Effector CD8-positive, alpha-beta T cell (primary cell): ENCODE results near the gene NR4A3.
A peak's percentile ranks its signal among the peaks of the same experiment; 100 is the strongest.

ENCODE experiments used
- DNase-seq: peaks from one replicate; lab custom pipeline; 2025; lab: John Stamatoyannopoulos, UW

The NR4A3 gene

DNA sequence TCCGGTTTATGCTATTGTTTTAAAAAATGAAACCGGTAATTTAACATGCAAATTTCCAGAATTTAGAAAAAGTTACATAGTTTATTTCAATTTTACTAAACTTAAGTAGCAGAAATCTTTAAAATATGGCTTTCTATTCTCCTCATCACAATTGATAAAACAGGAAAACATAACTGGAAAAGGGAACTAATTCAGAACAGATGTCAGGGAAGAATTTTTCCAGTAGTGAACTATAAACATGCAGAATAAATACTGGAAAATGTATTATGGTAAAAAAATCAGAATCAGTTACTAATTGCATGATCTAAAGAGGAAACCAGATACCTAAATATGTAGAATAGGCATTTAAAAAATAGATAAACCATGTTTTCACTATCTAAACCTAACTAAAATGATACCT is 7.3 kb upstream of the NR4A3 start:
- DNase-seq = no peak

DNA sequence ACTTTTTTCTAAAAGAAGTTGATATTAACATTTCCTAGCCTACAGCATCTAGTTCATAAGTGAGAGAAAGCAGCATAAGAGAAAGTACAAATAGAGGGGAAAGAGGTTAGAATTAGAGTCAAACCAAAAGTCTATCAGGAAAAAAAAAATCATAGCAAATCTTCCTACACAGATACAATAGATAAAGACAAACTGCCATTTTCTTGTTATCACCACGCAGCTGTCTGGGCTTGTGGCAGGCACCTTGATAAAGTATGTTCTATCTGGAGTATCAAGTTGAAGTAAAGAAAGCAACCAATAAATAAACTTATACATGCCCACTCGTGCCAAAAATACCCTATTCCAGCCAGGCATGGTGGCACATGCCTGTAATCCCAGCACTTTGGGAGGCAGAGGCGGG is 5.3 kb upstream of the NR4A3 start:
- DNase-seq = no peak

DNA sequence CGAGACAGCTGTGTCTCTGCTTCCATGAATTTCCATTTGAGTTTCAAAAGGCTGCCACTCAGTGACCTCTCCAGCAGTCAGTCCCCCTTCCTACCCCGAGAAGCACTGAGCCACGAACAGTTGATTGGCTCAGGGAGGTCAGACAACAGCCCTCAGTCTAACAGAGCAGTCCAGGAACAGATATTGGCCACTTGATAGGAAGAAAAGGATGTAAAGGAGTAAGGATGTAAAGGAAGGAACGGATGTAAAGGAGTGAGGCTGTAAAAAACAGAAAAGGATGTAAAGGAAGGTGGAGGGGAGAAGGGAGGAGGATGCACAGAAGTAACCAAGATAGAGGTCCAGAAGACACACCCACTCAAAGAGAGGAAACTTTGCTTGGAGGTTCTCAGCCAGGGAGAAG is 3.2 kb upstream of the NR4A3 start:
- no peak for DNase-seq

DNA sequence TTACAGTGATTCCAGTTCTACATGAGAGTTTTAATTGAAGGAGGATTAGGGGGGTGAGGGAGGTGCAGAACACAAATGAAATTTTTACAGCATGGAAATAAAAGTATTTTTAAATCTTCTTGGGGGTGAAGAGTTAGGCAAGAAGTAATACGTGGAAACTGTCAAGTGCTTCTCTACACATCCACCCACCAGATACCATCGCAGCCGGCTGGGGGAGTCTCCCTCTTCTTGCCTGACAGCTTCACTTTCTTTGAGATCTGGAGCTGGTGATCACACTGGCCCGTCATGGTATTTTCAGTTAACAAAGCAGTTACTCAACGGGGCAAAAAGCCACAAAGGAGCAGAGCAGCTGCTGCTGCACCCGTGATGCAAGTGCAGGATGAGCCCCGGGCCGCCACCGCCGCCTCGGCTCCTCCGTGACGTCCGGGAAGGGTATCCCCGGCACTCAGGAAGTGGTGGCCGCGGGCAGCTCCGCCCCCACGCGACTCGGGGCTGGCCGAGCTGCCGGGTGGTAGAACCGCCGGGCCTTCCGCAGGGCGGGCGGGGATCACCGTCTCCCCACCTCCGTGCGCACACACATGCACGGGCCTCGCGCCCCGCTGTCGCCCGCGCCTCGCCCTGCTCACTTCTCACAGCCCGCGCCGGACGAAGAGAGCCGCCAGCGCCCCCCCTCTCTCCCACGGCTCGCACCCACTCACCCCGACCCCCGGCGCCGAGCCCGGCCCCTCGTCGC is 2.4 kb upstream of the NR4A3 start:
- DNase-seq = peak; percentile 86

DNA sequence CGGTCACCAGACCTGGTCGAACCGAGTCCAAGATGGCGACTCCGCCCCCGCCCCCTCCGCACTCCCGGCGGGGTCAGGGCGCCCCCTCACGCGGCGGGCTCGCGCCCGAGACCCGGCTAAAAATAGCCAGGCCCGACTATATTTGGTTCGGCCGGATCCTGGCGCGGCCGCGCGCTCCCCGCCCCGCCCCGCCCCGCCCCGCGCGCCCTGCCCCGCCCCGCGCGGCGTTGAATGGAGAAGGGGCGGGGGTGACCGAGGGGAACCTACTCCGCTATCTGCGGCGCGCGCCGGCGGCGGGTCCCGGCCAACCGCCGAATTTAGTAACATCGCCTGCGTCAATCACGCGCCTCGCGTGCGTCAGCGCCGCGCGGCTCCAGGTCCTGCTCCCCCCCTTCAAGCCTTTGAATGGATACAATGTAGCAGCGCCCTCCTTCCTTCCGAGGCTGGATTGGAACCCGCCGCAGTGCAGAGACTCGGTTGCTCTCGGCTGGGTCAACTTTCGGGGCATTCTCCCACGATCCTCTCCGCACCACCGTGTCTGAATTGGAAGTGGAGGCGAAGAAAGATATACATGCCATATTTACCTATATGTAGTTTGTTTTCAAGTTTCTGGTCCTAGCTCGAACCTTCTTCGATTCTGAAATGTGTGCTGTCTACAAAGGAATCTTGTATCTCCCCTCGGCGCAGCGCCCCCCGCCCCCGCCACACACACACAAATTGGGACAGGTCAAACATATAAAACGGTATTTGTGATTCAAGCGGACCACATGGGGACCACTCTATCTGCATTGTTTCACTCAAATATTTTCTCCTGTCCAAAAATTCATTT is 1.6 kb upstream of the NR4A3 start:
- peak; percentile 91 for DNase-seq

DNA sequence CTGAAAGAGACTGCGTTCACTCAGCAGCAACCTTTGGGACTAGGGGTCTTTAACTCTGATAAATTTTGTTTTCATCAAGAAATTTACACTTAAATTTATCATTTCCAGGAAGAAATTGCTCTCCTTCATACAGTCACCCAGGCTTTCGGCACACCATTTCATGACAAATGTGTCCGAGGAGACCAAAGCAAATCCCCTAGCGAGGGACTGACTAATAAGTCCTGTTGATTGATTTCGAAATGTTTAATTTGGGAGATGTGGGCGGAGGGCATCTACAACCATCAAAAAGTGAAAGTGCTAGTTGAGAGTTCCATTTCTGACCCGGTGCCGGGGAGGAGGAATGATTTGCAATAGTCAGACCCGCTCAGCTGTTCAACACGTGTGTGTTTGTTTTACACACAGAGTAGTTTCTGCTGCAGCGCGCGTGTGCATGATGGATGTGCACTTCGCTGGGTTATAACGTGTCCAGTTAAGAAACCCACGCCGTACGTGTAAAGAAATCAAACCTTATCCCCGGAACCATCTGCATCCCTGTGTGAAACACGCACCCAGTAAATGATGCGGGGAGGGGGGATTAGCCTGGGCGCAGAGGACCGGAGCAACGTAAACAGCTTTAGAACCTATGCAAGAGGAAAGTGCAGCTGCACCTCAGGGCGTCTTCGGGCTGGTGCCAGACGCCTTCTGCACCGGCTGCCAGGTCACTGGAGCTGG is 845 bp upstream of the NR4A3 start:
- peak; percentile 39 for DNase-seq

DNA sequence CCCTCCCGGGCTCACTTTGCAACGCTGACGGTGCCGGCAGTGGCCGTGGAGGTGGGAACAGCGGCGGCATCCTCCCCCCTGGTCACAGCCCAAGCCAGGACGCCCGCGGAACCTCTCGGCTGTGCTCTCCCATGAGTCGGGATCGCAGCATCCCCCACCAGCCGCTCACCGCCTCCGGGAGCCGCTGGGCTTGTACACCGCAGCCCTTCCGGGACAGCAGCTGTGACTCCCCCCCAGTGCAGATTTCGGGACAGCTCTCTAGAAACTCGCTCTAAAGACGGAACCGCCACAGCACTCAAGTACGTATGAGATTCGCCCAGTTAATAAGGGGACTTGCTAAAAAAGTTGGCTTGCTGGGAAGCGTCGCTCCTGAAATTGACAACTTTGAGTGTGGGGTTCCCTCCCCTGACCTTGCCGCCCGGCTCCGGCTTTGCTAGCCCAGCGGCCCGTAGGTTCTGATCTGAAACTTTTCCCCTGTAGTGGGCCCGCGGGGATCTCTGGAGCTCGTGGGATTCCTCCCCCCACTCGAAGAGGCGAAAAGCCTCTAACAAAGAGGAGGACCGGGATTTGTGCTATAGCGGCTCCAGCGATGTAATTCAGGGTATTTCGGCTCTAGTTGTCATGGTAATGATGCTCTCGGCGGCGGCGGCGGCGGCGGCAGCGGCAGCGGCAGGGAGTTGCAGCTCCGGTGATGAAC is 572 bp downstream of the NR4A3 start:
- DNase-seq = peak; percentile 27

DNA sequence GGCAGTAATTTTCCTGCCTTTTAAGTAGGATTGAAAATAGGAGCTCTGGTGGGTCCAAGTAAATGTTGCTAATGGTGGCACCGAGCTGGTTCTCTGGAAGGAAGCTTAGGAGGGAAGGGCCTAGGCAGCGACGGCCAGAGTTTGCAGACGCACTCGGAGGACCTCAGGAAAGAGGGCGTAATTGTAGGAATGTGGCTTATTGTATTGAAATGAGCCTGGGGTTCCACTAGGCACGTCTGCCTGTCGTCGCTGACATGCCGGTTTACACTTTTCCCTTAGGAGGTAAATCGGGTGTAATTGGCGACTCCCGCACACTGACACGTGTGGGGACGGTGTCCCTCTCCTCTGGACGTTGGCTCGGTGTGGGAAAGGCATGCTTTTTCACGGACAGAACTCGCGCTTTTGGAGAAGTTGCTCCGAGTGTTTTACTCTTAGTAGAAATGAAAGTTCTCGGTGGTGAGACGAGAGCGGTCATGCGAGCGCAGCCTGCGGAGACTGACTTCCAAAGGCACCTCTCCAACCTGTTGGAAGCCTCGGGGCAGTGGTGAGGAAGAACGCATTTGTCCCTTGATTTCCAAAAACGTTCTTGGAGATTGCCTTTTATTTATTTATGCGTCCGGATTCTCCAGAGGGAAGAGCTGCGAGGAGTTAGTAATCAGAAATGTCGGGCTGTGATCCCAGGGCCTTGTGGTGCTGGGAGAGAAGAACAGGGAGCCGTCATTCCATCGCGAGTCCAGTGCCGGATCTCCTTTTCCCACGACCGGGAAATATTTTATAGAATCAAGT is 1.3 kb downstream of the NR4A3 start:
- DNase-seq = no peak

DNA sequence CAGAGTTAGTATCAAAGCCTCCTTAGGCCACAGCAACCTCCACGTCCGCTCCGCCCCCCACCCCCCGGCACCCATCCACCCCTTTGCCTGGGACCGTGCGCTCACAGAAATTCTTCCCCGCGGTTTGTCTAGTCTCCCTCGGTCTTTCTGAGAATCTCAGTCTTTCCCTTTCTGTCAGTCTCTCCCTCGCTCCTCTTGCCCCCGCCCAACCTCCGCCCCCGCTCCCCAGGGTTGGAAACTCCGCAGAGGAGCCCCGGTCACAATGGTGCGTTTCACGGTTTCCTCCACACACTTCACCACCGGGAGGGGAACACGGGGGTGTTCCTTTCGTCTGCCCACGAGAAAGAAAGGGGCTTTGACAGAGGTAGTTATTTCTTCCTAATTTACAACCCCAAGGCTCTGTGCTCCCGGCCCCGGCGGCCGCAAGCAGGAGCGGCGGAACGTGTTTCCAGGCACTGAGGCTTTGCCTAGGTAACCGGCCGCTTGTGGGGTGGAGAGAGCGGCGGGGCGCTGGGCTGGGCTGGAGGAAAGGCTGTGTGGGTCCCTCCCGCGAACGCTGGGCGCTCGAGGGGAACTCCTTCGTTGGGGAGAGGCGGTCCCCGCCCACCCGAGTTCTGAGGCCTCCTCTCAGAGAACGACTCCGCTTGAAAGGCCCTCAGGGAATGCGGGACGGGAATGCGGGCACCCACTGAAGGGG is 2.1 kb downstream of the NR4A3 start:
- peak; percentile 47 for DNase-seq

DNA sequence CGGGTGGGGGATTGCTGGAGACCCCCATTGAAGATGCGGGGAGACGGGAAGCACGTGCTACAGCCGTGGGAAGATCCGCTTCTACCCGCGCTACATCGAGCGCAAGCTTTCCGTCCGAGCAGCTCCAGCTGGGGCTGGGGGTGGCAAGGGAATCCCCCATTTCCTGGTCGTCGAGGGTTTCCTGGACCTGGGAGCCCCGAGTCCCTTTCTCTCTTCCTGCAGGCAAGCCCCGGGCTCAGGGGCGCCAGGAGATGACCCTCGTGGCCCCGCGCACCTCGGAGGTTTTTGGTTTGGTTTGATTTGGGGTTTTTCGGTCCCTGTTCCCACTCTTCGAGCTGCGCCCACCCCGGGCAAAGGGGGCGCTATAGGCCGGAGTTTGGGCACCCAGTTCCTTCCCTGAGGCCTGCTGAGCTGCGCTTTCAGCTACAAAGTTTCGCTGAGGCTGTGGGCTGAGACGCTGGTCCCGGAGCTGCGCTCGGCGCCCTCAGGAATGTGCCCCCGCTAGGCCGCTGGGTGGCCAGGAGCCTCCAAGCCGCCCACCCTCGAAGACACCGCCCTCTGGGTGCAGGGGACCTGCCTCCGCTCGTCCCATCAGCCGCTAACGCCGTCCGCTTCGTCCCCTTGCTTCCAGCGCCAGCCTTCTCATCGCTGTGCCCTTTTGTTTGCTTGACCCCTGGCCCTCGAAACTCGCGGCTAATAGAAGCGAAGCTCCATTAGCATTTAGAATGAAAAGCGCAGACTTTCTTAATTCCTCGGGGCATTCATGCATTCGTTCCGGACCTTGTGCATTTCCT is 2.9 kb downstream of the NR4A3 start:
- peak; percentile 41 for DNase-seq

DNA sequence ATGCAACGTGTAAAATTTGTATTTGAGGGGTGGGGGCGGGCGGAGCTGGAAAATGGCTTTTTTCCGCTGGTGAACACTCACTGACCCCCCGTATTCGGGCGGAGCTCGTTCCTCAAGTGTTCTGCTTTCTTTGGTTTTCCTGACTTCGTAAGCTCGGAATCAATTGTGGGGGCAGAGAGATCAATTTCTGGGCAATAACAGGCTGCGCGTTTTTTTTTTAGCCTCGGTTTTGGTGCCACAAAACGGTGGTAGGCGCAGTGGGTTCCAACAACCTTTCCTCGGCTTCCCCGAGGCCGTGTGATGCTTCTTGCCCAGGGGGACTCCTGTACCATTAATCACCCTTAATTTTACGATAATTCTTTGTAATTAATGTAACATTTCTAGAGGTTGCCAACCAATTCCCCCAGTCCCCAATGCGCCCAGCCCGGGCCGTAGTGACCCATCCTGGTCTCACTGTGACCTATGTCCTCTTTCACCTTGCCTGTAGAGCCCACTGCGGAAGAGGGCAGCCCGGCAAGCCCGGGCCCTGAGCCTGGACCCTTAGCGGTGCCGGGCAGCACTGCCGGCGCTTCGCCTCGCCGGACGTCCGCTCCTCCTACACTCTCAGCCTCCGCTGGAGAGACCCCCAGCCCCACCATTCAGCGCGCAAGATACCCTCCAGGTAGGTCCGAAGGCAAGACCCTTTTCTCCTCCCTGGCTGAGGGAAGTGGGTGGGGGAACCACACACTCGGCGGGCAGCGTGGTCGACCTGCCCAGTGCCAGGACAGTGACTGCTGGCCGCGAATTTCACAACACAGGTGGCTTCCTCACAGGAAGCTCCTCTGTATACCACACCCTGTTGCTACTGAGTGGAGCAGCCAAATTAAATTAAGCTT is 3.7 kb downstream of the NR4A3 start:
- no peak for DNase-seq

DNA sequence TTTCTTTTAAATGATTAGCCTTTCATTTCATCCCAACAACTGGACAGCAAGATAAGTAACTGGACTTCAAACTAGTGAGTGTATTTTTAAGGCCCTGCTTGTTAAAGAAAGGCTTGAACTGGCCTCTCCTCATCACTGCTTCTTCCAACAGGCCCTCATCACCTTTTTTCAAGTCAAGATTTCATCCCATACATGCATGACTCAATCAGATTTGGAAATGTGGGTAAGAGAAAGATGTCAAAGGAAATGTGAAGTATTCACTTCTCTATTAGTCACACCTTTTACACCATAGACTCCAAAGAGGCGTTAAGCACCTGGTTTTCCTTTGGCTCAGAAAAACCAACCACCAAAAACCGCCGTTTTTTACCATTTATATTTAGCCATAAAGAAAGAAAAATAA is 4.9 kb downstream of the NR4A3 start:
- no peak for DNase-seq

DNA sequence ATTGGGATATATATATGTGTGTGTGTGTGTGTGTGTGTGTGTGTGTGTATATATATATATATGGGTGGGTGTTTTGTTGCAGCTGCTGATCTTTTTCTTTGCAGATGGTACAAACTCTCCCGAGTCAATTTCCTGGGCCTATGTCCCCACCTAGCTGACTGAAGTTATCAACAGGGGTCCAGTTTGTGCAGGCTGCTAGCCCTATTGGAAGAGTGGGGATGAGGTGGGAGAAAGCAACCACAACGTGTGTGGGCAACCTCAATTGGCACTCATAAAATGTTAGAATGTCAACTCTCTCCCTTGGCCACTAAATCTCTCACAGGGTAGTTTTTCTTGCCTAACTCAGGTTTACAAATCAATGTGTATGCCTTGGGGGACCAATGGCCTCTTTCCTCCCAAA is 5.6 kb downstream of the NR4A3 start:
- no peak for DNase-seq

DNA sequence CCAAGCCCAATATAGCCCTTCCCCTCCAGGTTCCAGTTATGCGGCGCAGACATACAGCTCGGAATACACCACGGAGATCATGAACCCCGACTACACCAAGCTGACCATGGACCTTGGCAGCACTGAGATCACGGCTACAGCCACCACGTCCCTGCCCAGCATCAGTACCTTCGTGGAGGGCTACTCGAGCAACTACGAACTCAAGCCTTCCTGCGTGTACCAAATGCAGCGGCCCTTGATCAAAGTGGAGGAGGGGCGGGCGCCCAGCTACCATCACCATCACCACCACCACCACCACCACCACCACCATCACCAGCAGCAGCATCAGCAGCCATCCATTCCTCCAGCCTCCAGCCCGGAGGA is 6.3 kb downstream of the NR4A3 start:
- no peak for DNase-seq

DNA sequence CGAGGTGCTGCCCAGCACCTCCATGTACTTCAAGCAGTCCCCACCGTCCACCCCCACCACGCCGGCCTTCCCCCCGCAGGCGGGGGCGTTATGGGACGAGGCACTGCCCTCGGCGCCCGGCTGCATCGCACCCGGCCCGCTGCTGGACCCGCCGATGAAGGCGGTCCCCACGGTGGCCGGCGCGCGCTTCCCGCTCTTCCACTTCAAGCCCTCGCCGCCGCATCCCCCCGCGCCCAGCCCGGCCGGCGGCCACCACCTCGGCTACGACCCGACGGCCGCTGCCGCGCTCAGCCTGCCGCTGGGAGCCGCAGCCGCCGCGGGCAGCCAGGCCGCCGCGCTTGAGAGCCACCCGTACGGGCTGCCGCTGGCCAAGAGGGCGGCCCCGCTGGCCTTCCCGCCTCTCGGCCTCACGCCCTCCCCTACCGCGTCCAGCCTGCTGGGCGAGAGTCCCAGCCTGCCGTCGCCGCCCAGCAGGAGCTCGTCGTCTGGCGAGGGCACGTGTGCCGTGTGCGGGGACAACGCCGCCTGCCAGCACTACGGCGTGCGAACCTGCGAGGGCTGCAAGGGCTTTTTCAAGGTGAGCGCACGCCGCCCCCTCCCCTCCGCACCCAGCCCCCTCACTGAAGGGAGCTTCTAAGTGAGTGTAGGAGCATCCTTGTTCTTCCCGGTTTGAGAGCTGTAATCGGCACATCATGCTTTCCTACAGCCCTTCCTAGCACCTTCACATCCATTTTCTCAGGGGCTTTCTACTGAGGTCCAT is 6.9 kb downstream of the NR4A3 start:
- no peak for DNase-seq

DNA sequence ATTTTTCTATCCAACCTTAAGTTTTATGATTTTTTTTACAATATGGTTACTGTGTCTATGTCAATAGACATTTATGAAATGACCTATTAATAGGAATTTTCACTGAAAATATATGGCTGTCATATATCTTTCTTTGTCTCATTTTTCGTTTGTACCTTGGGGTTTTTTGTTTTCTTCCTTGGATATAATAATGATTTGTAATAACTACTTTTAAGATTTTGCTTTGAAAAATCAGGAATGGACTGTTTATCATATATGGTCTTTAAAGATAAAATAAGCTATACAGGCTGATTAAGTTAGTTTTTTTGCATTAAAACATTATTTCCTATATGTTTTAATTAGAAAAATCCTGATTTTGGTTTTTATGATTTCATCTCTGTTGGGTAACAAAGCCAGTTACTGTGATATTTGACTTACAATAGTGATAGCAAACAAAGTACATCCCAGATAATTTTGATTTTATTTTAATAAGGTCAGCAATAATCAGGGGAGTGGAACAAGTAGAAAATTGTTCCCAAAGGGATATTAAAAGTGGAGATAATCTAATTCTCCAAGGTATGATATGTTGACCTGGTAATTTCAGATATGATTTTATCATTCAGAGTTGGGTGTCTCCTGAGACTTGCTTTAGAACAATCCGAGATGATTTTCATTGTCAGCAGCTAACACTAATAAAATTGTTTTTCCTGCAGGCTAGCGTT is 10.3 kb downstream of the NR4A3 start:
- DNase-seq = no peak

DNA sequence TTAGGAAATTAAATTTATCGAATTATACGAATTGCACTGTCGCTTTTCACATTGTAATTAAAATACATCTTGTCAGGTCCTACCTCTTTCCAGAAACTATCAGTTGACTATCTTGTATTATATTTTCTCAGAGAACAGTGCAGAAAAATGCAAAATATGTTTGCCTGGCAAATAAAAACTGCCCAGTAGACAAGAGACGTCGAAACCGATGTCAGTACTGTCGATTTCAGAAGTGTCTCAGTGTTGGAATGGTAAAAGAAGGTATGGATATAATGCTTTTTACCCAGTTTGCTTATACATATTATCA is 10.8 kb downstream of the NR4A3 start:
- DNase-seq = no peak

DNA sequence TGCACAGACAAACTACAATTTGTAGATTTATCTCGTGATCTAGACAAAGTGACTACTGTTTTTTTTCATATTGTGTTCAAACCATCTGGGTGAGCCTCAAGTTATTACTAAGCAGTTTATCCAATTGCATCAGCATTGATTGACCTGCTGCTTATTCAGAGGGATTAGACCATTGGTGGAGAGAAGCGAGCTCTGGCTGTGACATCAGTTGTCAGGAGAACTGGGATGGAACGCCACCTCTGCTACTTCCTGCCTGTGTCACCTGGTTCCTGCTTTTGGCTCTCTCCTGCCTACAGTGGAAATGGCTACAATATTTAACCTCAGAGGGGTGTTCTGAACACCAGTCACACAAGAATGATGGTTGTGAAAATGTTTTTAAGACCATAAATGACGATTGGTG is 12.1 kb downstream of the NR4A3 start:
- no peak for DNase-seq
